ENCODE measurements around the gene PDCD10.
A peak's percentile ranks its signal among the peaks of the same experiment; 100 is the strongest.

Gene PDCD10

GRCh38 chr3:167734498-167735232 lies at the start of gene PDCD10:
PDCD10 (minus strand) TSS chr3:167734892; CDS start chr3:167720157, 14,735 bp downstream.
- DNase-seq: peak; percentile 98

GRCh38 chr3:167783781-167784180 lies 49.1 kb upstream of the PDCD10 start:
- no peak for DNase-seq

GRCh38 chr3:167780214-167780883 lies 45.7 kb upstream of the PDCD10 start:
- no peak for DNase-seq

DNA sequence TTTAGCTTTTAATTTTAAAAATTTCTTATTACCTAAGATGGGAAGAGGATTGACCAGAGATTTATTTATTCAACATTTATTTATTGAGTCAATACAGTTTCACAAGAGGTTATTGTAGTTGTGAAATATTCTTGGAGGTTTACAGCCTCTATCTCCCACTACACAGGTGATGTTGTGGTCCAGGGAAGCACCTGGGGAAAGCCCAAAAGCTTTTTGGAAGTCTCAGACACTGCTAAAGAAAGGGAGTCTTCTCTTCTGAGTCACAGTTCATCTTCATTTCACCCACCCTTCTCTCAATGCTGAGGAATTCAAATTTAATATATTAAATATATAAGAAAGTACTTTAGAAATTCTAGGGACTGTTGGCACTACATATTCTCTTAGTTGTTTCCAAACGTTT lies 42.7 kb upstream of the PDCD10 start:
- no peak for DNase-seq

GRCh38 chr3:167776066-167776685 lies 41.5 kb upstream of the PDCD10 start:
- DNase-seq: no peak

DNA sequence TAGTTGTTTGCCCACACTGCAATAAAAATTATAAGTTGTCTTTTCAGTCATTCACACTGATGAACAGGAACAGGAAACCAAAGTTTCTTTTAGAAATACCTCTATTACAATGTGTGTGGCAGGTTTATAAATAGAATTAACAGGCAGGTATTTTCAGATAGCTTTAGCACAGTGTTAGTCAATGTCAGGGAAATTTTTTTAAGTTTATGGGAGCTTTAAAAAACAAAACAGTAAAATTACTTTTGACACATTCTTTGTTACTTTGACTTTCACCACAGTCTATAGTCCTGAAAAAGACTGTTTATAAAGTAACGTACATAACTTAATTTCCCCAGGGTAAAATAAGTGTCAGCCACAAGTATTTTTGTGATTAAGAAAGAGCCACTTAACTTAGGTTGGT lies 38.9 kb upstream of the PDCD10 start:
- DNase-seq: no peak

DNA sequence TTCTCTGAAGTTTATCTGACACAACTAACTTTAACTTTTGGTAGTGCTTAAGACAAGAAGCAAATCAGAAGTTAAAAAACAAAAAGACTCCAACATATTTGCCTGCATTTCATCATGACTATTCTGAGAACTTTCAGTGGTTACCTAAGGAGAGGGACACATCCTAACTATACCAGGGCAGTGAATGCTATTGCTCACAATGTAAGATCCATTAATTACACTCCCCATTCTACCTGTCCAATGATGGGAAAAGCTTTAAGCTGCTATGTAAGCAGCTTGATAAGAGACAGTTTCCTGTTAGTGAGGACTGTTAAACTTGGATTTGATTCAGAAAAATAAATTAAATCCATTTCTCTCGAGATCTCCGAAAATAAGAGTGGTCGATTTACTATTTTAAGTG lies 38.3 kb upstream of the PDCD10 start:
- no peak for DNase-seq

DNA sequence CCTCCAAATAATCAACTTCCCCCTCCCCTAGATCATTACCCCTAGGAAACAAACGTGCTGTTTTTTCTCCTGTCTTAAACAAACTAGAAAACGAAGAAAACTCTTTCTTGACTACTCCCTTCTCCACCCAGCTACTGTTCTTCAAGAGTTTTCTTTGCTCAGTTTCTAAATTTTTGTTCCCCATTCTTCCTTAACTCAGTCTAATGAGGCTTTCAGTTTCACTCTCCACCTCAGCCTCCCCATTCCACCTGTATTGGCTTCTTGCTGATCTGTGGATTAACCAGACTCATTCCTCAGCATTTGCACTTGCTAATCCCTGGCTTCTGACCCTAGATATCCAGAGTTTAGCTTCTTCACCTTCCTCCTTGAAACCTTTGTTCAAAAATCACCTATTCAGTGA lies 27.6 kb upstream of the PDCD10 start:
- DNase-seq: no peak

GRCh38 chr3:167761302-167761701 lies 26.6 kb upstream of the PDCD10 start:
- DNase-seq: no peak

- no peak for DNase-seq
These were observed 19.4 kb upstream of the PDCD10 start for GRCh38 chr3:167754049-167754448.

GRCh38 chr3:167750272-167750971 lies 15.7 kb upstream of the PDCD10 start:
- peak; percentile 44 for DNase-seq

DNA sequence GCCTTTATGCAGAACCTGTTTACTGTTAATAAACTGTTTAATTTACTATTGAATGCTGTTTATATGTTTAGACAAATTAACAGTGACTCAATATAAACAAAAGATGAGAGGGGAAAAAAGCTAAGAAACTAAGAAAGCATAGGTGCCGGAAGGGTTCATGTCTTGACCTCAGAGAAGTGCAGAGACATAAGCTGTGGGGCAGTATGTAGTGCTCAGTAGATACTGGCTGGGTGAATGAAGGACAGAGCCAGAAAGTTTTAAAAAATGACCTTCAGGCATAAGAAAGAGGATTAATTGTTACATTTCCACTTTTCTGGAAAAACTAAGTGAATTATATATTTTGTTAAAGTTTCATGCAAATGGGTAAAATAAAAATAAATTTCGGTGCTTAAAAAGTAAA lies 15.0 kb upstream of the PDCD10 start:
- no peak for DNase-seq

GRCh38 chr3:167749209-167749608 lies 14.5 kb upstream of the PDCD10 start:
- no peak for DNase-seq

GRCh38 chr3:167743799-167744198 lies 9.1 kb upstream of the PDCD10 start:
- DNase-seq: no peak

GRCh38 chr3:167742338-167742737 lies 7.6 kb upstream of the PDCD10 start:
- DNase-seq: no peak

GRCh38 chr3:167740961-167741587 lies 6.4 kb upstream of the PDCD10 start:
- peak; percentile 34 for DNase-seq

DNA sequence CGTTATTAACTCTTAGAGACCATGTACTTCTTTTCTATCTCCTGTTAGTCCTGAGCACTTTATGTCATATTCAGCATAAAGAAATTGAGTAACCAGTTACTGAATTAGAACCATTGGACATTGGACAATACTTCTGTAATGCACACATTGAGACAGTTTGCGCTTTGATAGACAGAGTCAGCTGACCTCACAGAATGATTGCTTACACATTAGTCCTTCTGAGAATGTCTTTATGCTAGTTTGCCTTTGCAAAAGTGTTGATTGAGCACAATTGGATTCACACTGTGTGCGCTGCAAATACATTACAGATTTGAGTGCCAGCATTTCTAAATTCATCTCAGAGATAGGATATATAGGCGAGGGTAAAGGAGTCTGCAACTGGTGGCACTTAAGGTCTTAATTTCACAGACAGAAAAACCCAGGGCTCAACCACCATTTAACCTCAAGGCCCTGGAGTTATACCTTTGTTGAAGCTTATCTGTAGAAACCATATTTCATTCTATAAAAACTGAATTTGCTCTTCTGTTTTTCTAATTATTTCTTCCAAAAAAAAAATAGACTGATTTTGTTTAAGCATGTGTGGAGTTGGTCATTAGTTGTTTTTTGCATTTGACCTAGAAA lies 4.6 kb upstream of the PDCD10 start:
- DNase-seq: no peak

DNA sequence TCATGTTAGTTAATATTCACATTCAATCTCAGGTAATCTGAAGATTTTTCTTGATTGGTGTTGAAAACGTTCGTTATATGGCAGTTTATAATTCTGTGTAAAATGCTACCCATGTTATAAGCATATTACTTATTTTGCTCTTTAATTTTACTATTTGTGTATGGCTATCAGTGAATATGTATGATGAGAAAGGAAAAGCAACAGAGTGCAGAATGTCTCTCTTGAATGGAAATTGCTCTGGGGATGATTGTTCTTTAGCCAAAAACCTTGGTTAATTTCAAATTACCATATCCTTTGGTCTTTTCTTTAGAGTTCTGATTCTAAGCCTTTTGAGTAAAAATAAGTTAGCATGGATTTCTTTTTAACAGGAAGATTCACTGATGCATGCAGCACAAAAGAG lies 3.3 kb upstream of the PDCD10 start:
- DNase-seq: no peak

GRCh38 chr3:167736997-167737396 lies 2.3 kb upstream of the PDCD10 start:
- no peak for DNase-seq

DNA sequence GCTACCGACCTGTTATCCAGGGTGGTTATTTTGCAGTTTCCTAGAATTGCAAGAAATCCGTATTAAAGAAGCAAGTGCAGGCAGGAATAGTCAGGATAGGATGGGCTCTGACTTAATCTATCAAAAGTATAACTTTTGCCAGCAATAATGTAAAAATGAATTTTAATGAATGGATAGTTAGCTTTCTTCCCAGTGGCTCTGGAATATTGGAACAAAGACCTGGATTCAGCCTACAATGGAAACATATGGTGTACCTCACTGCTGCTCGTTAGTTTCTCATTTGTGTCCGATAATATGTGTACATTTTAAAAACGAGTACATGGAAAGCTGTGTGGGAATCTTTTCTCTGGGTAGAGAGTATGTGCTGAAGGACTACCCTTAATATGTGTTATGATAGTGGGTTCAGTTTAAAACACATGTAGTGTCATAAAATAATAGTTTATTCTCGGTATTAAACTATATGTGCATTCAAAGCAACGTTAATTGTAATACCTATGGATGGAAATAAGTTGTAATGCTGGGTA lies 1.6 kb upstream of the PDCD10 start:
- no peak for DNase-seq

DNA sequence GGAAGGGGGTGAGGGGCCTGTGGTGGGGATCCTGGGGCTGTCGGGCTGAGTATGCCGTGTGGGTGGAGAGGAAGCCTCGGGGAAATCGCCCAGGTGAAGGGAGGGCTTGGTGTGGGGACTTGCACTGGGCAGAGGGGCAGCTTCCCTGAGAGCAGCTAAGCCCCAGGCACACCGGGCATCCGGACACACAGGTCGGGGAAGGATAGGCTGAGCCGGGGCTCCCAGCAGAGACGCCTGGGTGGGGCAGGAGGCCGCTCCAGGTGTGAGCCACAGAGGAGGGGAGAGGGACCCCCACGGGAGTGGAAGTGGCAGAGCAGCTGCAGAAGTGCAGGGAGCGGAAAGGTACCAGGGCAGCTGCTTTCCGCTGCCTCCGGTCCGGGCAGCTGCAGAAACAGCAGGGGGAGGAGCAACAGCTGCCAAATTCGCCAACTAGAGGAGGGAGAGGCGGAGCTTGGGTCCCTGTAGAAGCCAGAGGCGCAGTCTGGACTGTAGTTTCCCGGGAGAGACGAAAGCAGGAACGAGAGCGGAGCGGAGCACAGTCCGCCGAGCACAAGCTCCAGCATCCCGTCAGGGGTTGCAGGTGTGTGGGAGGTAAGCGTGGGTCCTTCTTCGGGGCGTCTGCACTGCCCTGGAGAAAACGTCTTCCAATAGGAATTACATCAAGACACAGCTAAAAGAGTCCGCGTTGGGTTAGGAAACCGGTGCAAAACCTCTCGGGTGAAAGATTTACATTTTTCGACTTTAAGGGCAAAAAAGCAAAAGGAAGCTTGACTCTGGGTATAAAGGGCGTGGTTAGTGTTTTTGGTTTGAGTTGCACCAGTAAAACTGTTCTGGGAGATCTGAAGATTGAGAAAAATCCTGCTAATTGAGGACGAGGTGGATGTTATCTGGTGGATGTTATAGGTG lies 794 bp upstream of the PDCD10 start, which contains the start of gene SERPINI1:
SERPINI1 (plus strand) TSS at position 489 of the 906 bp plus-strand sequence. CDS start 53,408 bp downstream, outside the sequence.
- DNase-seq: peak; percentile 79

Data from CD4-positive, alpha-beta T cell treated with Interleukin-21 for 1 hour (primary cell).